HEK293 (cell line): ENCODE results near the gene UROC1.

Experiments used
- CTCF ChIA-PET: fragments of 350-600 bp; formaldehyde crosslinking; extraction: SDS; loops from one replicate; lab custom pipeline; 2021; ENCODE audit warnings: antibody characterized with exemption; lab: Yijun Ruan, JAX
- POLR2A ChIA-PET: fragments of 300-600 bp; formaldehyde crosslinking; extraction: SDS; loops from one replicate; lab custom pipeline; 2020; ENCODE audit warnings: antibody characterized with exemption, inconsistent platforms; lab: Yijun Ruan, JAX
- H3K27ac ChIP-seq: fragments of 200-500 bp; sonication (Bioruptor generic); 2 replicates; pipeline ENCODE4 v1.5.1; 2014; ENCODE audit warnings: low read depth, low read length, control low read depth, inconsistent platforms; ENCODE audit errors: extremely low read depth
- H3K36me3 ChIP-seq, 2 experiments: fragments of 200-500 bp in 1 of 2; sonication (Bioruptor generic) in 1 of 2; 1 replicate in 1 of 2; 2 replicates in 1 of 2; pipeline ENCODE4 v1.5.1; 2014 to 2017; ENCODE audit warnings: inconsistent platforms in 2 of 2, low read length in 2 of 2; ENCODE audit not compliant: control insufficient read depth in 2 of 2, insufficient read depth in 1 of 2
- H3K4me1 ChIP-seq: fragments of 200-500 bp; sonication (Bioruptor generic); 2 replicates; pipeline ENCODE4 v1.5.1; 2014; ENCODE audit warnings: mild to moderate bottlenecking, low read length, inconsistent platforms; ENCODE audit not compliant: control insufficient read depth, insufficient read depth
- H3K4me3 ChIP-seq: 2 replicates; pipeline ENCODE4 v1.5.1; 2011; ENCODE audit warnings: low read depth, mild to moderate bottlenecking, control low read depth, low read length, moderate library complexity
- H3K9me3 ChIP-seq: fragments of 200-500 bp; sonication (Bioruptor generic); 2 replicates; pipeline ENCODE4 v1.5.1; 2014; ENCODE audit warnings: low read depth, low read length, inconsistent platforms; ENCODE audit not compliant: control insufficient read depth, insufficient read depth
- MZF1 ChIP-seq: fragments of 450-650 bp; formaldehyde crosslinking; IDR thresholded peaks from 2 replicates; pipeline ENCODE4 v1.5.1; 2017; ENCODE audit warnings: missing biosample characterization, missing genetic modification characterization, borderline replicate concordance
- ZEB2 ChIP-seq: fragments of 450-650 bp; formaldehyde crosslinking; IDR thresholded peaks from 2 replicates; pipeline ENCODE4 v1.5.1; 2016; ENCODE audit warnings: missing biosample characterization, missing genetic modification characterization
- ZFP37 ChIP-seq: fragments of 450-650 bp; formaldehyde crosslinking; IDR thresholded peaks from 2 replicates; pipeline ENCODE4 v1.5.1; 2016; ENCODE audit warnings: missing biosample characterization, missing genetic modification characterization
- ZNF157 ChIP-seq: fragments of 450-650 bp; formaldehyde crosslinking; IDR thresholded peaks from 2 replicates; pipeline ENCODE4 v1.5.1; 2016; ENCODE audit warnings: missing biosample characterization, missing genetic modification characterization
- ZNF214 ChIP-seq: fragments of 450-650 bp; formaldehyde crosslinking; IDR thresholded peaks from 2 replicates; pipeline ENCODE4 v1.5.1; 2017; ENCODE audit warnings: missing biosample characterization, mild to moderate bottlenecking, missing genetic modification characterization, borderline replicate concordance
- ZNF221 ChIP-seq: fragments of 450-650 bp; formaldehyde crosslinking; IDR thresholded peaks from 2 replicates; pipeline ENCODE4 v1.5.1; 2017; ENCODE audit warnings: missing biosample characterization, missing genetic modification characterization, borderline replicate concordance
- ZNF239 ChIP-seq: fragments of 450-650 bp; formaldehyde crosslinking; IDR thresholded peaks from 2 replicates; pipeline ENCODE4 v1.5.1; 2016; ENCODE audit warnings: missing biosample characterization, missing genetic modification characterization
- ZNF311 ChIP-seq: fragments of 450-650 bp; formaldehyde crosslinking; IDR thresholded peaks from 2 replicates; pipeline ENCODE4 v1.5.1; 2017; ENCODE audit warnings: missing biosample characterization, missing genetic modification characterization, borderline replicate concordance
- ZNF426 ChIP-seq: fragments of 450-650 bp; formaldehyde crosslinking; IDR thresholded peaks from 2 replicates; pipeline ENCODE4 v1.5.1; 2017; ENCODE audit warnings: missing biosample characterization, missing genetic modification characterization, mild to moderate bottlenecking, inconsistent platforms, moderate library complexity
- ZNF510 ChIP-seq: fragments of 450-650 bp; formaldehyde crosslinking; IDR thresholded peaks from 2 replicates; pipeline ENCODE4 v1.5.1; 2018; ENCODE audit warnings: mild to moderate bottlenecking, missing genetic modification characterization, missing biosample characterization; ENCODE audit not compliant: insufficient replicate concordance
- ZNF560 ChIP-seq: fragments of 450-650 bp; formaldehyde crosslinking; IDR thresholded peaks from 2 replicates; pipeline ENCODE4 v1.5.1; 2017; ENCODE audit warnings: missing biosample characterization, missing genetic modification characterization, borderline replicate concordance
- ZNF830 ChIP-seq: fragments of 450-650 bp; IDR thresholded peaks from 2 replicates; pipeline ENCODE4 v1.5.0; 2018; ENCODE audit warnings: missing biosample characterization, missing genetic modification characterization, low read depth, mild to moderate bottlenecking, moderate library complexity
- ZSCAN23 ChIP-seq: fragments of 450-650 bp; formaldehyde crosslinking; IDR thresholded peaks from 2 replicates; pipeline ENCODE4 v1.5.1; 2016; ENCODE audit warnings: missing biosample characterization, missing genetic modification characterization
- ZXDB ChIP-seq: fragments of 450-650 bp; formaldehyde crosslinking; IDR thresholded peaks from 2 replicates; pipeline ENCODE4 v1.5.1; 2016; ENCODE audit warnings: missing biosample characterization, missing genetic modification characterization
- TF ChIP-seq, protein P1 (sequence below): fragments of 450-650 bp; IDR thresholded peaks from 2 replicates; pipeline ENCODE4 v1.5.1; 2018; ENCODE audit warnings: missing biosample characterization, mild to moderate bottlenecking, missing genetic modification characterization
- TF ChIP-seq, protein P2 (sequence below): sonication (generic); formaldehyde crosslinking; IDR thresholded peaks from 2 replicates; pipeline ENCODE4 v1.8.1; 2022; ENCODE audit warnings: mild to moderate bottlenecking, moderate library complexity, missing genetic modification reagents
- TF ChIP-seq, protein P3 (sequence below): fragments of 450-650 bp; formaldehyde crosslinking; IDR thresholded peaks from 2 replicates; pipeline ENCODE4 v1.5.1; 2016; ENCODE audit warnings: missing biosample characterization, missing genetic modification characterization
- TF ChIP-seq, protein P4 (sequence below): fragments of 450-650 bp; formaldehyde crosslinking; IDR thresholded peaks from 2 replicates; pipeline ENCODE4 v1.5.1; 2016; ENCODE audit warnings: missing biosample characterization, missing genetic modification characterization
- TF ChIP-seq, protein P5 (sequence below): fragments of 450-650 bp; formaldehyde crosslinking; IDR thresholded peaks from 2 replicates; pipeline ENCODE4 v1.5.1; 2016; ENCODE audit warnings: missing biosample characterization, missing genetic modification characterization
- TF ChIP-seq, protein P6 (sequence below): fragments of 450-650 bp; formaldehyde crosslinking; IDR thresholded peaks from 2 replicates; pipeline ENCODE4 v1.5.1; 2016; ENCODE audit warnings: missing biosample characterization, missing genetic modification characterization

Gene UROC1

DNA sequence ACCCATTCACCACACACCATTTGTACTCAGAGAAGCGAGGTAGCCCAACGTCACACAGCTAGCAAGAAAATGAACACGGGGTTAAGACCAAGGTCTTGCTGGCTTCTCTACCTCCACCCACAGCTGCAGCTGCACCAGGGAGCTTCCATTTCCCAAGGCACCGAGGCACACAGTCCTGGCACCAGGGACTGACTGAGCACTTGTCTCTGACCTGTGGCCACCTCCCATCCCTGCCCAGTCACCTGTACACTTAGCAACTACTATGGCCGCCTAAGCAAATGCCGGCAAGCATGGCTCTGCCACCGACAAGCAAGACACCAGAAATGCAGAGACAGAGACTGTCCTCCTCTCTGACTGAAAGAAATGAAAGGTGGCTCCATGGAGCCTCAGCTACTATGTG, 57.2 kb downstream of the UROC1 start (continued):
- no peak for TF ChIP-seq ZFP37 (tag by site-specific recombination)
- TF ChIP-seq, all 188 proteins: peak for 0

DNA sequence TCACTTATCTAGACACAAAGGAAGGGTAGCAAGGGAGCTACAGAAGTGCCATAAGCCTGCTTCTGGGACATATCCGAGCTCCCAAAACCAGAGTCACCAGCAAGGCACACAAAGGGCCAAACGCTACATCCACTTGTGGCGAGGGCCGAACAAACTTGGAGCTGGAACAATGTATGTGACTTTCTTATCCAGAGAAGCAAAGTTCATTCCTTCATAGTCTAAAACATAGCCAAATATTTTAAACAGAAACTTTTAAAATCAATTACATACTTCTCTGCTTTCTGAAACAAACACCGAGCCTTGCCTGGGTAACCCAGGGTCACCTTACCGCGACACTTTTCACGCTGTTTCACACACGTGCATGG, 57.8 kb downstream of the UROC1 start:
- ChIA-PET POLR2A (no interaction called here), CTCF (no interaction called here)

DNA sequence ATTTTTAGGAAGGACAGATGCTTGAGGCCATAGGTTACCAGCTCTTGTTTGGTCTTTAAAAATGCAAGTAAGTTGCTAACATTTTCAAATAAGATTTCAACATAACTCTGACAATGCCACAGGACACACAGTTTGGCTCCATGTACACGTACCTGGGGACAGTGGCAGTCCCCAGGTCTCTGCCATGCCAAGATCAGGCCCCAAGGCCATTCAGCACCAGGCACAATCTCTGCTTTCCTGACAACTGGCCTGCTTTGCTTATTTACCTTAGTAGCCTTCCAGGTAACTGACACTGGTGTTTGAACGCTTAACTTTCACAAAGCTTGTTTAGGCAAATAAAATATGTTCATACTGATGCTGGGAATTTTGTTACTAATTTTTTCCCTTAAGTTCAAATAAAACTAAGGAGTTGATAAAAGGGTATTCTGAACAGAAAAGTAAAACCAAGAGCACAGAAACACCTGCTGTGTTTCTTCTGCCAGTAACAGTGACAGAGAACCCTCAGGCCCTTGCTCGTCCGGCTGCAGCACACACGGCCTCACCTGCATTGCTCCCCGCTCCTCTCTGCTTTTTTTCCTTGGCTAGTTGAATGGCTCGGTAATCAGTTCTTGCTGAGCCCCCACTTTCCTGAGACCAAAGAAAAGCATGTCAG, 58.3 kb downstream of the UROC1 start:
- H3K4me3 ChIP-seq: no peak overlapping the region
- POLR2A ChIA-PET: no interaction called here
- TF ChIP-seq ZNF830 (tag by site-specific recombination) (no peak), ZNF221 (tag by site-specific recombination) (no peak), MZF1 (tag by site-specific recombination) (no peak), ZNF560 (tag by site-specific recombination) (no peak), ZNF311 (tag by site-specific recombination) (no peak), ZSCAN23 (tag by site-specific recombination) (no peak), ZNF157 (tag by site-specific recombination) (no peak), ZEB2 (tag by site-specific recombination) (no peak), ZNF214 (tag by site-specific recombination) (no peak), ZNF239 (no peak), ZNF510 (tag by site-specific recombination) (no peak), ZNF426 (tag by site-specific recombination) (no peak)
- TF ChIP-seq, protein P1, sequence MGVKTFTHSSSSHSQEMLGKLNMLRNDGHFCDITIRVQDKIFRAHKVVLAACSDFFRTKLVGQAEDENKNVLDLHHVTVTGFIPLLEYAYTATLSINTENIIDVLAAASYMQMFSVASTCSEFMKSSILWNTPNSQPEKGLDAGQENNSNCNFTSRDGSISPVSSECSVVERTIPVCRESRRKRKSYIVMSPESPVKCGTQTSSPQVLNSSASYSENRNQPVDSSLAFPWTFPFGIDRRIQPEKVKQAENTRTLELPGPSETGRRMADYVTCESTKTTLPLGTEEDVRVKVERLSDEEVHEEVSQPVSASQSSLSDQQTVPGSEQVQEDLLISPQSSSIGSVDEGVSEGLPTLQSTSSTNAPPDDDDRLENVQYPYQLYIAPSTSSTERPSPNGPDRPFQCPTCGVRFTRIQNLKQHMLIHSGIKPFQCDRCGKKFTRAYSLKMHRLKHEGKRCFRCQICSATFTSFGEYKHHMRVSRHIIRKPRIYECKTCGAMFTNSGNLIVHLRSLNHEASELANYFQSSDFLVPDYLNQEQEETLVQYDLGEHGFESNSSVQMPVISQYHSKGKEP (tag by site-specific recombination): no peak
- TF ChIP-seq, protein P2, sequence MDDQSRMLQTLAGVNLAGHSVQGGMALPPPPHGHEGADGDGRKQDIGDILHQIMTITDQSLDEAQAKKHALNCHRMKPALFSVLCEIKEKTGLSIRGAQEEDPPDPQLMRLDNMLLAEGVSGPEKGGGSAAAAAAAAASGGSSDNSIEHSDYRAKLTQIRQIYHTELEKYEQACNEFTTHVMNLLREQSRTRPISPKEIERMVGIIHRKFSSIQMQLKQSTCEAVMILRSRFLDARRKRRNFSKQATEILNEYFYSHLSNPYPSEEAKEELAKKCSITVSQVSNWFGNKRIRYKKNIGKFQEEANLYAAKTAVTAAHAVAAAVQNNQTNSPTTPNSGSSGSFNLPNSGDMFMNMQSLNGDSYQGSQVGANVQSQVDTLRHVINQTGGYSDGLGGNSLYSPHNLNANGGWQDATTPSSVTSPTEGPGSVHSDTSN (CRISPR knock-in tag): no peak
- TF ChIP-seq, protein P3, sequence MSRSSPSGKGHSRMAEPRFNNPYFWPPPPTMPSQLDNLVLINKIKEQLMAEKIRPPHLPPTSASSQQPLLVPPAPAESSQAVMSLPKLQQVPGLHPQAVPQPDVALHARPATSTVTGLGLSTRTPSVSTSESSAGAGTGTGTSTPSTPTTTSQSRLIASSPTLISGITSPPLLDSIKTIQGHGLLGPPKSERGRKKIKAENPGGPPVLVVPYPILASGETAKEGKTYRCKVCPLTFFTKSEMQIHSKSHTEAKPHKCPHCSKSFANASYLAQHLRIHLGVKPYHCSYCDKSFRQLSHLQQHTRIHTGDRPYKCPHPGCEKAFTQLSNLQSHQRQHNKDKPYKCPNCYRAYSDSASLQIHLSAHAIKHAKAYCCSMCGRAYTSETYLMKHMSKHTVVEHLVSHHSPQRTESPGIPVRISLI: no peak
- TF ChIP-seq, protein P4, sequence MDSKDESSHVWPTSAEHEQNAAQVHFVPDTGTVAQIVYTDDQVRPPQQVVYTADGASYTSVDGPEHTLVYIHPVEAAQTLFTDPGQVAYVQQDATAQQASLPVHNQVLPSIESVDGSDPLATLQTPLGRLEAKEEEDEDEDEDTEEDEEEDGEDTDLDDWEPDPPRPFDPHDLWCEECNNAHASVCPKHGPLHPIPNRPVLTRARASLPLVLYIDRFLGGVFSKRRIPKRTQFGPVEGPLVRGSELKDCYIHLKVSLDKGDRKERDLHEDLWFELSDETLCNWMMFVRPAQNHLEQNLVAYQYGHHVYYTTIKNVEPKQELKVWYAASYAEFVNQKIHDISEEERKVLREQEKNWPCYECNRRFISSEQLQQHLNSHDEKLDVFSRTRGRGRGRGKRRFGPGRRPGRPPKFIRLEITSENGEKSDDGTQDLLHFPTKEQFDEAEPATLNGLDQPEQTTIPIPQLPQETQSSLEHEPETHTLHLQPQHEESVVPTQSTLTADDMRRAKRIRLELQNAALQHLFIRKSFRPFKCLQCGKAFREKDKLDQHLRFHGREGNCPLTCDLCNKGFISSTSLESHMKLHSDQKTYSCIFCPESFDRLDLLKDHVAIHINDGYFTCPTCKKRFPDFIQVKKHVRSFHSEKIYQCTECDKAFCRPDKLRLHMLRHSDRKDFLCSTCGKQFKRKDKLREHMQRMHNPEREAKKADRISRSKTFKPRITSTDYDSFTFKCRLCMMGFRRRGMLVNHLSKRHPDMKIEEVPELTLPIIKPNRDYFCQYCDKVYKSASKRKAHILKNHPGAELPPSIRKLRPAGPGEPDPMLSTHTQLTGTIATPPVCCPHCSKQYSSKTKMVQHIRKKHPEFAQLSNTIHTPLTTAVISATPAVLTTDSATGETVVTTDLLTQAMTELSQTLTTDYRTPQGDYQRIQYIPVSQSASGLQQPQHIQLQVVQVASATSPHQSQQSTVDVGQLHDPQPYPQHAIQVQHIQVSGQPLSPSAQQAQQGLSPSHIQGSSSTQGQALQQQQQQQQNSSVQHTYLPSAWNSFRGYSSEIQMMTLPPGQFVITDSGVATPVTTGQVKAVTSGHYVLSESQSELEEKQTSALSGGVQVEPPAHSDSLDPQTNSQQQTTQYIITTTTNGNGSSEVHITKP (tag by site-specific recombination): no peak
- no peaks in the 10 kb centered on the region for H3K9me3 ChIP-seq
- no peak overlapping the region for H3K27ac ChIP-seq
- no peaks in the 10 kb centered on the region for H3K4me1 ChIP-seq
- H3K36me3 ChIP-seq: peaks cover 5 to 93% of the 10 kb centered on the region in 2 experiments
- CTCF ChIA-PET: no interaction called here

More for the DNA sequence above, 57.8 kb downstream of the UROC1 start:
- Histone ChIP-seq H3K4me1 (no peaks in the 10 kb centered on the region), H3K36me3 (peaks cover 5 to 93% of the 10 kb centered on the region in 2 experiments), H3K9me3 (no peaks in the 10 kb centered on the region), H3K27ac (no peak overlapping the region), H3K4me3 (no peak overlapping the region)
- TF ChIP-seq, protein P5, sequence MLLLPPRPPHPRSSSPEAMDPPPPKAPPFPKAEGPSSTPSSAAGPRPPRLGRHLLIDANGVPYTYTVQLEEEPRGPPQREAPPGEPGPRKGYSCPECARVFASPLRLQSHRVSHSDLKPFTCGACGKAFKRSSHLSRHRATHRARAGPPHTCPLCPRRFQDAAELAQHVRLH (tag by site-specific recombination): no peak
- TF ChIP-seq ZNF510 (tag by site-specific recombination) (no peak), ZXDB (tag by site-specific recombination) (no peak)
- TF ChIP-seq, protein P6, sequence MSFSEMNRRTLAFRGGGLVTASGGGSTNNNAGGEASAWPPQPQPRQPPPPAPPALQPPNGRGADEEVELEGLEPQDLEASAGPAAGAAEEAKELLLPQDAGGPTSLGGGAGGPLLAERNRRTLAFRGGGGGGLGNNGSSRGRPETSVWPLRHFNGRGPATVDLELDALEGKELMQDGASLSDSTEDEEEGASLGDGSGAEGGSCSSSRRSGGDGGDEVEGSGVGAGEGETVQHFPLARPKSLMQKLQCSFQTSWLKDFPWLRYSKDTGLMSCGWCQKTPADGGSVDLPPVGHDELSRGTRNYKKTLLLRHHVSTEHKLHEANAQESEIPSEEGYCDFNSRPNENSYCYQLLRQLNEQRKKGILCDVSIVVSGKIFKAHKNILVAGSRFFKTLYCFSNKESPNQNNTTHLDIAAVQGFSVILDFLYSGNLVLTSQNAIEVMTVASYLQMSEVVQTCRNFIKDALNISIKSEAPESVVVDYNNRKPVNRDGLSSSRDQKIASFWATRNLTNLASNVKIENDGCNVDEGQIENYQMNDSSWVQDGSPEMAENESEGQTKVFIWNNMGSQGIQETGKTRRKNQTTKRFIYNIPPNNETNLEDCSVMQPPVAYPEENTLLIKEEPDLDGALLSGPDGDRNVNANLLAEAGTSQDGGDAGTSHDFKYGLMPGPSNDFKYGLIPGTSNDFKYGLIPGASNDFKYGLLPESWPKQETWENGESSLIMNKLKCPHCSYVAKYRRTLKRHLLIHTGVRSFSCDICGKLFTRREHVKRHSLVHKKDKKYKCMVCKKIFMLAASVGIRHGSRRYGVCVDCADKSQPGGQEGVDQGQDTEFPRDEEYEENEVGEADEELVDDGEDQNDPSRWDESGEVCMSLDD (tag by site-specific recombination): no peak
